Endodermal cell (in vitro differentiated cells): ENCODE measurements around the gene LSMEM2. TPM values are rescaled to one million over a fixed set of nuclear protein-coding genes. Genes with fewer than 3 reads are reported as not detected.
A peak's percentile ranks its signal among the peaks of the same experiment; 100 is the strongest.

Source experiments
- DNase-seq: peaks from one replicate; pipeline ENCODE4 v3.0.0-alpha.2; 2017
- H3K27ac ChIP-seq: 2 replicates; pipeline ENCODE4 v1.5.1; 2013; ENCODE audit warnings: mild to moderate bottlenecking, low read depth, low read length, moderate library complexity
- H3K27me3 ChIP-seq: 2 replicates; pipeline ENCODE4 v1.6.1; 2013; ENCODE audit warnings: mild to moderate bottlenecking, low read length, moderate library complexity; ENCODE audit not compliant: insufficient read depth, control insufficient read depth, poor library complexity, severe bottlenecking
- H3K36me3 ChIP-seq: 2 replicates; pipeline ENCODE4 v1.7.0; 2013; ENCODE audit warnings: mild to moderate bottlenecking, low read length, moderate library complexity; ENCODE audit not compliant: control insufficient read depth, insufficient read depth
- H3K4me1 ChIP-seq: one replicate; pipeline ENCODE4 v1.7.0; 2013; ENCODE audit warnings: low read length; ENCODE audit not compliant: control insufficient read depth, insufficient read depth
- H3K4me3 ChIP-seq: 2 replicates; pipeline ENCODE4 v1.5.1; 2013; ENCODE audit warnings: mild to moderate bottlenecking, low read length, moderate library complexity
- H3K9ac ChIP-seq: 2 replicates; pipeline ENCODE4 v1.6.1; 2013; ENCODE audit warnings: mild to moderate bottlenecking, low read length, moderate library complexity; ENCODE audit not compliant: poor library complexity, severe bottlenecking; ENCODE audit errors: extremely low read depth
- H3K9me3 ChIP-seq: 2 replicates; pipeline ENCODE4 v1.6.1; 2013; ENCODE audit warnings: mild to moderate bottlenecking, low read length, moderate library complexity; ENCODE audit not compliant: control insufficient read depth
- H3K27ac Mint-ChIP-seq: 2 replicates; pipeline ENCODE4 v1.8.0; 2020; ENCODE audit warnings: mixed read lengths
- H3K27me3 Mint-ChIP-seq: 2 replicates; pipeline ENCODE4 v1.8.0; 2021; ENCODE audit warnings: mild to moderate bottlenecking, mixed read lengths; ENCODE audit not compliant: insufficient read depth
- H3K36me3 Mint-ChIP-seq: 2 replicates; pipeline ENCODE4 v1.8.0; 2020; ENCODE audit warnings: low read depth, mixed read lengths
- H3K4me1 Mint-ChIP-seq: 2 replicates; pipeline ENCODE4 v1.8.0; 2020; ENCODE audit warnings: mixed read lengths
- H3K4me3 Mint-ChIP-seq: 2 replicates; pipeline ENCODE4 v1.8.0; 2020; ENCODE audit warnings: mild to moderate bottlenecking, moderate library complexity, mixed read lengths
- H3K9me3 Mint-ChIP-seq: 2 replicates; pipeline ENCODE4 v1.8.0; 2020; ENCODE audit warnings: mild to moderate bottlenecking, mixed read lengths
- CTCF ChIP-seq: fragments of 200-600 bp; sonication (generic); conservative IDR thresholded peaks from 2 replicates; pipeline ENCODE4 v1.5.0; 2021; ENCODE audit warnings: antibody characterized with exemption, mild to moderate bottlenecking
- WGBS, 2 experiments: methylation state at CpG; one replicate each; pipeline versions ENCODE4 v1.1.5 to v1.1.7; 2013; ENCODE audit warnings: missing lambda C conversion rate in 2 of 2, mixed read lengths in 1 of 2; ENCODE audit not compliant: insufficient coverage in 1 of 2, insufficient read length in 1 of 2; 5-methylcytosine and 5-hydroxymethylcytosine counted together
- total RNA-seq, 2 donors: library from RNA; stranded (reverse); fragmentation: NEBNext Ultra II Directional in 1 of 2; extraction: Animal tissue kit (Norgen Biotek cat#: 25700) in 1 of 2; gene quantifications; 2 replicates in 1 of 2; 3 replicates in 1 of 2; pipeline ENCODE4 v1.2.1, GENCODE V29; 2021

LSMEM2 gene
- total RNA-seq, 2 donors from 2014 or later = not detected

GRCh38 chr3:50259432-50260026 is 19.4 kb upstream of the LSMEM2 start:
- Histone ChIP-seq H3K9ac (no peak overlapping the region), H3K4me1 (peaks cover 7% of the 10 kb centered on the region), H3K4me3 (no peak overlapping the region), H3K9me3 (no peaks in the 10 kb centered on the region), H3K27me3 (no peaks in the 10 kb centered on the region), H3K27ac (peak overlapping the region; percentile 100), H3K36me3 (peaks cover 41% of the 10 kb centered on the region)
- Mint-ChIP-seq H3K4me1 (peaks cover 11% of the 10 kb centered on the region), H3K9me3 (no peaks in the 10 kb centered on the region), H3K27ac (peak overlapping the region; percentile 90), H3K27me3 (no peaks in the 10 kb centered on the region), H3K36me3 (peaks cover 32% of the 10 kb centered on the region), H3K4me3 (peak overlapping the region; percentile 49)
- TF ChIP-seq CTCF = no peak
- WGBS, 2 experiments = 70 to 95% methylated on average over 12 to 18 of the region's 18 CpGs
- no peak for DNase-seq

DNA sequence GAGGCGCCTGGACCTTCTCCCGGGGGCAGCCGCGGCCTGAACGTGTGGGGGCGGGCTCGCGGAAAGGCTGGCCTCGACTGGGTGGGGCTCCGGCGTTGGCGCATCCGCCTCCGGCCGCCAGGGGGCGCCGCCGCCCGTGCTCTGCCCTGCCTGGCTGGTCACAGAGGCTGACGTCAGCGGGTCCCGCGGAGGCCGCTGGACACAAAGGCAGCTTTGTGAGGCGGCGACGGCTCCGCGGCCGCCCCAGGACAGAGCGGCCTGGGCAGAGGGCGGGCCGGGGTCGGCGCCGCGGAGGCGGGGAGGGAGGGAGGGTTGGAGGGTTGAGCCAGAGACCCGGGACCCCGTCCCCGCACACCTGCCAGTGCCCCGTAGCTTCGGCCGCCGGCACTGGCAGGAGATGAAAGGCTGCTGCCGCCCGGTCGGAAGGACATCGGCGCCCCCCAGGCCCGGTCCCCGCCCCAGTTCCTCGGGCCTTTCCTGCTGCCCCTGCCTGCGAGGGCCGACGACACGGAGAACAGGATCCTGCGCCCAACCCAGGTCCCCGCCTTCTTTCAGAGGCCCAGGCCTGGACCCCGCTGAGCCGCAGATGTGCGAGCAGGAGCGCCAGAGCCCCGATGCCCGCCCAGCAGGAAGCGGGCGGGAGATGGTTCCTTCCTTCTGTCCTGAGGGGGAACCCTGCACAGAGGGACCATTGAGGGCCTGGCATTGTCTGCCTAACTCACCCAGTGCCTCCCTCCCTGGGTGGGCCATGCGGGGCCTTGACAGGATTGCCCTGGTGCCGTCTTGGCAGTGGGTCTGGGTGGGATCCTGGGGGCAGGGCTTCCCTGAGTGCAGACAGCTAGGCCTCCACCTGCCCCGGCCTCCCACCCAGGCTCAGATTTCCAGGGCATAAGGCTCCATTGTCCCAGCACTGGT is 18.6 kb upstream of the LSMEM2 start:
- Histone ChIP-seq H3K27me3 (no peaks in the 10 kb centered on the region), H3K27ac (peak overlapping the region; percentile 100), H3K9me3 (no peaks in the 10 kb centered on the region), H3K36me3 (peaks cover 33% of the 10 kb centered on the region), H3K4me1 (peaks cover 11% of the 10 kb centered on the region), H3K9ac (peak overlapping the region; percentile 92), H3K4me3 (peak overlapping the region; percentile 75)
- Mint-ChIP-seq H3K36me3 (peaks cover 32% of the 10 kb centered on the region), H3K27ac (peak overlapping the region; percentile 90), H3K4me3 (peak overlapping the region; percentile 49), H3K27me3 (no peaks in the 10 kb centered on the region), H3K4me1 (peaks cover 14% of the 10 kb centered on the region), H3K9me3 (no peaks in the 10 kb centered on the region)
- TF ChIP-seq CTCF = peak; percentile 99
- DNase-seq = peak; percentile 97
- 7% methylated on average over 18 to 70 of the region's 70 CpGs for WGBS, 2 experiments

DNA sequence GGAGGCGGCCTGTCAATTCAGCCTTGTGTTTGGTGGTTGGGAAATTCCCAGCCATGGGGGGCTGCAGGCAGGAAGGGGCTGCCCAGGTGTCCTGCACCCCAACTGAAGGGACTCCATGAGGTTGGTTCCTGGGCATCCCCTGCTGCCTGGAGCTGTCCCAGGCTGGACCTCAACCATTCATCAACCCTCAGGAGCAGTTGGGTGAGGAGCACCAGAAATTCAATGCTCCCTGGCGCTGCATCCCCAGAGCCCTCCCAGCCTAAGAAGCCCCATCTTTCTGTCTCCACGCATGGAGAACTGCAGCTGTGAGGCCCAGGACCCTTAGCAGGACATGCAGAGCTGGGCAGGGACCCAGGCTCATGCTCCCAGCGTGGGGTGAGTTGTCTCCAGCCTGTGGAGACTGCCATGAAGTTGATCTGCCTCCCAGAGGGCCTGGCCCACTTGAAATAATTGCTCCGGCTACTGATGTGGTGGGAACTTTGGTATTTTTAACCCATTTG is 17.9 kb upstream of the LSMEM2 start:
- Histone ChIP-seq H3K27me3 (no peaks in the 10 kb centered on the region), H3K4me1 (peaks cover 12% of the 10 kb centered on the region), H3K9me3 (no peaks in the 10 kb centered on the region), H3K27ac (peak overlapping the region; percentile 100), H3K4me3 (peak overlapping the region; percentile 75), H3K9ac (peak overlapping the region; percentile 92), H3K36me3 (peaks cover 31% of the 10 kb centered on the region)
- Mint-ChIP-seq H3K27me3 (no peaks in the 10 kb centered on the region), H3K4me1 (peaks cover 20% of the 10 kb centered on the region), H3K27ac (peak overlapping the region; percentile 85), H3K4me3 (peak overlapping the region; percentile 49), H3K36me3 (peaks cover 30% of the 10 kb centered on the region), H3K9me3 (no peaks in the 10 kb centered on the region)
- TF ChIP-seq CTCF = no peak
- no peak for DNase-seq
- 93 to 94% methylated on average over 3 to 5 of the region's 5 CpGs for WGBS, 2 experiments
